ENCODE results near the gene SPCS3.

- TF ChIP-seq EZH2phosphoT487 (IDR thresholded peaks at IDR 0.05; ENCODE audit: unreplicated experiment): no peak
- no peak for TF ChIP-seq CTCF (conservative IDR thresholded peaks at IDR 0.05; ENCODE audit: low read depth in 2 of 2)
- no peak for TF ChIP-seq POLR2AphosphoS5 (IDR thresholded peaks at IDR 0.05; ENCODE audit: low read depth)
- TF ChIP-seq REST (IDR thresholded peaks at IDR 0.05; ENCODE audit: unreplicated experiment): no peak
- no peak for TF ChIP-seq EZH2 (IDR thresholded peaks at IDR 0.05; ENCODE audit: low read depth, unreplicated experiment)
- TF ChIP-seq ZNF462 (CRISPR knock-in tag; IDR thresholded peaks at IDR 0.05): no peak
- no peak for TF ChIP-seq JUNB (IDR thresholded peaks at IDR 0.05; ENCODE audit: unreplicated experiment)
- no peak for TF ChIP-seq NANOG (IDR thresholded peaks at IDR 0.05; ENCODE audit: borderline replicate concordance)
- no peak for TF ChIP-seq ETS1 (IDR thresholded peaks at IDR 0.05)
- TF ChIP-seq CREB1 (CRISPR knock-in tag; IDR thresholded peaks at IDR 0.05; ENCODE audit: low read depth): no peak
Measured at GRCh38 chr4:176350671-176351070, 30.9 kb downstream of the SPCS3 start.

Data from GM23338 (cell line).